SKM-1 treated with dmso at 0.1 percent for 144 hours (cell line): ENCODE results near the gene ATAD1.

Experiments
- DNase-seq: peaks from one replicate; lab custom pipeline; 2025; ENCODE audit not compliant: unreplicated experiment; lab: John Stamatoyannopoulos, UW

ATAD1 gene

GRCh38 chr10:87720665-87721064 is 97.4 kb downstream of the ATAD1 start:
- DNase-seq, result no peak

- no peak for DNase-seq
Measured at GRCh38 chr10:87716348-87716670, 101.7 kb downstream of the ATAD1 start.

DNA sequence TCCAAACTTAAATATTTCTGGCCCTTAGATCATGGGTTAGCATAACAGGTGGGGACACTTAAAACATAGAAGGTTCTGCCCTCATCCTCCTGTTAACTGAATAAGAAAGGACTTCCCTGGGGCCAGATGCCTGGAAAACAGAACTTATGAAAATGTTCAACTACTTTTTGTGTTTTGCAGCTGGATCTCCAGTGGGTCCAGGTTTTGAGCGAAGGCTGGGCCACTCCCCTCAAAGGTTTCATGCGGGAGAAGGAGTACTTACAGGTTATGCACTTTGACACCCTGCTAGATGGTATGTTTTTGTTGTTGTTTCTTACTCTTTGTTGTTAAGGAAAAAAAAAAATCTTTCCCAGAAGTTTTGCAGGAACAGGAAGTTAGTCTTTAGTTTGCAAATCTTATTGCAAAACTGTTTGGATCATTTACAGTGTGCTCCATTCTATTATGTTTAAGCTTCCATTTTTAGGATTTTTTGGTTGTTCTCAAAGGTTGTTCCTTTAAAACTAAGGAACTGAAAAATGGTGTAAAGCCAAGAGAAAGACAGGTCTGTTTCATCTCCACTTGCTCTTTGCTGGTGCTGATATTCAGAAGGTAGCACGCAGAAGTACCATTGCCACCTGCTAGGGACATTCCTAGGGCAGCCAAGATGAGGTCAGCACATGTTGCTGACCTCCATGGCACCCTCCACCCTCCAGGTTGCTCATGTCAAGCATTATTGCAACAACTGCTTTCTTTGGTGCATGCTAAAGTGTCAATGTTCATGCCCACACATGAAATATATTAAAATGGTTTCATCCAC is 102.3 kb downstream of the ATAD1 start:
- DNase-seq, result no peak

DNA sequence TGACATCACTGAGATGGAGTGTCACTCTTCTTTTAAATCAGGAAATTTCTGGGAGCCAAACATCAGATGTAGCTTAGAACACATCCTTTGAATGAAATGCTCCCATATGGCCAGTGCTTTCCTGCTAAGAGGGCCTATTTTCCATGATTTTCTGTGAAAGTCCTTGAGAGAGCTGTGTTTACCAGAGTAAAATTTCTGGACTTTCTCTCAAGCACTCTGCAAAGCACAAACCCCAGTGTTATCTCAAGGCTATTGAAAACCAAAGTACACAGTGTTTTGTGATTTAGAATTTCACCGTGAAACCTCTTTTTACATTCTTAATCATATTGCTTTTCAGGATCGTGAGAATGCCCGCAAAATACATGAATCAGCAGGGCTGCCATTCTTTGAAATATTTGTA is 104.3 kb downstream of the ATAD1 start:
- DNase-seq, result no peak

GRCh38 chr10:87712913-87713616 is 105.0 kb downstream of the ATAD1 start:
- no peak for DNase-seq

GRCh38 chr10:87707254-87707653 is 110.8 kb downstream of the ATAD1 start:
- no peak for DNase-seq

DNA sequence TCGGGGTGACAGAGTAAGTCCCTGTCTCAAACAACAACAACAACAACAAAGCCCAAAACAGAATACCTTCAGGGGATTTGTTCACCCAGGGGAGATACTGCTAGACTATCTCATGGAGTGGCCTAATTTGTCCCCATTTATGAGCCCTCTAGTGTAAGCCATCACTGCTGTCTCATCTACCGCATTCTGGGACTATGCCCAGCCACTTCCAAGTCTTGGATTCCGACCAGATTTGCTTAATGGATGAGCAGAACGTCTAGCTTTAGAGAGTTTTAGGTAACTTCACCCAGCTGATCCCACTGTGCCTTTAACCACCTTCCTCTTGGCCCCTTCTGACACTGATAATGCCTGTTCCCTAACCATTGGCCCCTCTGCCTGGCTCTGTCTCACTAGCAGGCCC is 111.3 kb downstream of the ATAD1 start:
- DNase-seq, result no peak

GRCh38 chr10:87705339-87705738 is 112.7 kb downstream of the ATAD1 start:
- no peak for DNase-seq

DNA sequence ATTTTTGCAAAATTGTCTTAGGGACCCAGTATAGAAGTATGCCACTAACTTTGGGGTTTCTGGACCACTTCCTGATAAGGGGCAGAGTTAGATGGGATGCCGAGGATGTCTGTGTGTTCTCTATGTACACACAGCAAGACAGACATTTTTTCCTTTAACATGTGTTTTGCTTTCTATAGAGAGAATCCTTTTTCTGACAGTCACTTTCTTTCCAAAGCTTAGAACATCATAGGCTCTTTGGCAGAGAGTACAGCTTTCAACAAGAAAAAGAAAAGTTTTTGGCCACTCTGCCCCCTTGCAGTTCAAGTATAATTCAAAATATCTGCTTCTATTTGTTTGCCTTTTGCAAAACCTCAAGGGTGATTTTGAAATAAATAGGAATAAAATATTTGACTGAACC is 114.3 kb downstream of the ATAD1 start:
- DNase-seq, result no peak

DNA sequence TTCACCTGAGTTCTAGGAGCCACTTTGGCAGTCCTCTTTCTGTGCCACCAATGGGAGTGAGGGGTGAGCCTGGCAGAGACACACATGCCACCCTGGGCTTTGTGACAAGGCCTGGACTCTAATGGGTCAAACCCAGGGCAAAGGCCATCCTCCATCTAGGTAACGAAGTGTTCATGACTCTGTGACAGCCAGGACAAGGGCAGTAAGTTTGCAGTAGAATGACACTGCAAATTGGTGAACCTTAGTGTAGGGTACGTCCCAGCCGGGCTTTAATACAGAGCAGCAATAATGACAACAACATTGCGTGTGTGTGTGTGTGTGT is 115.1 kb downstream of the ATAD1 start:
- DNase-seq, result no peak

DNA sequence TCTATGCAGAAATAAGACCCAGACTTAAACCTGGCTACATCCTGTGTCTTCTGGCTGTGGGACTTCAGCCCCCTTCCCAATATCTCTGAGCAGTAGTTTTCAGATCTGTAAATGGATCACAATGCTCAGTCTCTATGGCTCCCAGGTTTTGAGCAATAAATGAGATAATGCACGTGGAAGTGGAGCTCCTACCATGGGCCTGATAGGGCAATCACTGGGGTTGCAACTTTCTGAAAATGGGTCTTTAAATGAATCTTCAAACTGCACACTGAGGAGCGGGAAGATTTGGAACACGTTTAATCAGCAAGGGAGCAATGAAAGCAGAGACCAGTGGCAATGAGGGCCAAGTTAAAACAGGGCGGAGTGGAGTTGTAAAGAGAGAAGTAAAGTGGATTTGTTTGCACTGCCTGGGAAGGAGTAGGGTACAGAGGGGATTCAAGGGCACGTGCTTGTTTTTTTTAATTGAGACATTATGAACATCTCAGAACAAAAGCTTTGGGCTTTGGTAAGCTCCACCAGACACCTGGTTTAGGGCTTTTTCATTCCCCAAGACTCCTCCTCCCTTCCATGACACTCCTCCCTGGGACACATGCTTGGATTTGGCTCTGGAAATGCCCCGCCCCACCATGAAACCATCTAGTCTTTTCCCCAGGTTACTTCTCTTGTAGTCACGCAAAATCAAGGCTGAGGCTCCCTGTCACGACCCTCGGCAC is 115.6 kb downstream of the ATAD1 start:
- no peak for DNase-seq
